ENCODE results near the gene MGMT. TPM values are rescaled to one million over a fixed set of nuclear protein-coding genes. Genes with fewer than 3 reads are reported as not detected.

Gene MGMT
- total and polyA plus RNA-seq, 9 of the 15 experiments (the other 6 are each of a cell fraction or from before 2014, with no cell fraction given) = 0.03 to 0.29 (median 0.11) TPM; not detected in 4

DNA sequence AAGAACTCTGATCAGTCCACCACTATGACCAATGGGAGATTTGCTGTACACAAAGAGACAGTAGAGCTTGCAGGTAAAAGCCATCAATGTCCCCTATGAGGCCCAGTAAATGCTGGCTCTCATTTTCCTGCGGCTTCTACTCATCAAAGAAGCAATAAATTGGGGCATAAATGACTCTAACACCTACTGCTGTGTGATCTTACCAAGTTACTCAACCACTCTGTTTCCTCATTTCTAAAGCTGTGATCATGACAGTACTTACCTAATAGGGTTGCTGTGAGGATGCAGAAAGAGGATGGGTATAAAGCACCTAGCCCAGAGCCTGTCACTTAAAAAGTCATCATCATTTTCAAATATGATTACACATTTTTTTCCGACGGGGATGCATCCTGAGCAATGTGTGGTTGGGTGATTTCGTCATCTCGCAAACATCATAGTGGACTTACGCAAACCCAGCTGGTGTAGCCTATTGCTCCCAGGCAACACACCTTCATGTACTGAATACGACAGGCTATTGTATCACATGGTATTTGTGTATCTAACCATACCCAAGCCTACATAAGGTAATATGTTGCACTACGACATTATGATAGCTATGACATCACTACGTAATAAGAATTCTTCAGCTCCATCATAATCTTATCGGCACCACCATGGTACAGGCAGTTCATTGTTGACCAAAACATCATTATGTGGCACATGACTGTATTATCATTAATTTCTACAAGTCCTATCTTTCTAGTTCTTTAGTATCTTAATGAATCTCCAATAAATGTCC lies 7.1 kb upstream of the MGMT start (continued):
- TF ChIP-seq, protein P1, sequence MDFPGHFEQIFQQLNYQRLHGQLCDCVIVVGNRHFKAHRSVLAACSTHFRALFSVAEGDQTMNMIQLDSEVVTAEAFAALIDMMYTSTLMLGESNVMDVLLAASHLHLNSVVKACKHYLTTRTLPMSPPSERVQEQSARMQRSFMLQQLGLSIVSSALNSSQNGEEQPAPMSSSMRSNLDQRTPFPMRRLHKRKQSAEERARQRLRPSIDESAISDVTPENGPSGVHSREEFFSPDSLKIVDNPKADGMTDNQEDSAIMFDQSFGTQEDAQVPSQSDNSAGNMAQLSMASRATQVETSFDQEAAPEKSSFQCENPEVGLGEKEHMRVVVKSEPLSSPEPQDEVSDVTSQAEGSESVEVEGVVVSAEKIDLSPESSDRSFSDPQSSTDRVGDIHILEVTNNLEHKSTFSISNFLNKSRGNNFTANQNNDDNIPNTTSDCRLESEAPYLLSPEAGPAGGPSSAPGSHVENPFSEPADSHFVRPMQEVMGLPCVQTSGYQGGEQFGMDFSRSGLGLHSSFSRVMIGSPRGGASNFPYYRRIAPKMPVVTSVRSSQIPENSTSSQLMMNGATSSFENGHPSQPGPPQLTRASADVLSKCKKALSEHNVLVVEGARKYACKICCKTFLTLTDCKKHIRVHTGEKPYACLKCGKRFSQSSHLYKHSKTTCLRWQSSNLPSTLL (IDR thresholded peaks at IDR 0.05) = no peak
- TF ChIP-seq ESRRB (CRISPR knock-in tag; IDR thresholded peaks at IDR 0.05; ENCODE audit: borderline replicate concordance) (no peak), CBX8 (IDR thresholded peaks at IDR 0.05; ENCODE audit: borderline replicate concordance, extremely low read depth, low read depth, low read length, poor library complexity, severe bottlenecking) (no peak), CREB3 (tag; conservative IDR thresholded peaks at IDR 0.05; ENCODE audit: low read depth) (no peak), KLF16 (IDR thresholded peaks at IDR 0.05) (no peak), ZNF347 (CRISPR knock-in tag; IDR thresholded peaks at IDR 0.05; ENCODE audit: low read depth) (no peak), SFPQ (IDR thresholded peaks at IDR 0.05; ENCODE audit: low read depth, low read length) (no peak), ZBTB7A (IDR thresholded peaks at IDR 0.05; ENCODE audit: borderline replicate concordance, control insufficient read depth, low read depth, low read length) (no peak)
- TF ChIP-seq, protein P2, sequence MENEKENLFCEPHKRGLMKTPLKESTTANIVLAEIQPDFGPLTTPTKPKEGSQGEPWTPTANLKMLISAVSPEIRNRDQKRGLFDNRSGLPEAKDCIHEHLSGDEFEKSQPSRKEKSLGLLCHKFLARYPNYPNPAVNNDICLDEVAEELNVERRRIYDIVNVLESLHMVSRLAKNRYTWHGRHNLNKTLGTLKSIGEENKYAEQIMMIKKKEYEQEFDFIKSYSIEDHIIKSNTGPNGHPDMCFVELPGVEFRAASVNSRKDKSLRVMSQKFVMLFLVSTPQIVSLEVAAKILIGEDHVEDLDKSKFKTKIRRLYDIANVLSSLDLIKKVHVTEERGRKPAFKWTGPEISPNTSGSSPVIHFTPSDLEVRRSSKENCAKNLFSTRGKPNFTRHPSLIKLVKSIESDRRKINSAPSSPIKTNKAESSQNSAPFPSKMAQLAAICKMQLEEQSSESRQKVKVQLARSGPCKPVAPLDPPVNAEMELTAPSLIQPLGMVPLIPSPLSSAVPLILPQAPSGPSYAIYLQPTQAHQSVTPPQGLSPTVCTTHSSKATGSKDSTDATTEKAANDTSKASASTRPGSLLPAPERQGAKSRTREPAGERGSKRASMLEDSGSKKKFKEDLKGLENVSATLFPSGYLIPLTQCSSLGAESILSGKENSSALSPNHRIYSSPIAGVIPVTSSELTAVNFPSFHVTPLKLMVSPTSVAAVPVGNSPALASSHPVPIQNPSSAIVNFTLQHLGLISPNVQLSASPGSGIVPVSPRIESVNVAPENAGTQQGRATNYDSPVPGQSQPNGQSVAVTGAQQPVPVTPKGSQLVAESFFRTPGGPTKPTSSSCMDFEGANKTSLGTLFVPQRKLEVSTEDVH (IDR thresholded peaks at IDR 0.05; ENCODE audit: low read depth, partially characterized antibody) = no peak

All from K562 (cell line).